Stimulated activated CD8-positive, alpha-beta memory T cell treated with anti-CD3 and anti-CD28 coated beads, Interleukin-15, amount 100 ng/mL, for 24 hours (primary cell): ENCODE measurements around the gene THEM5.

Experiments used
- DNase-seq: peaks from one replicate; pipeline ENCODE4 v3.0.0-alpha.2; 2020; ENCODE audit warnings: low read depth

Gene THEM5

GRCh38 chr1:151800830-151801229 is 52.7 kb downstream of the THEM5 start:
- DNase-seq: no peak

- no peak for DNase-seq
These were observed 54.1 kb downstream of the THEM5 start for GRCh38 chr1:151799179-151800022.

GRCh38 chr1:151798571-151798970 is 54.9 kb downstream of the THEM5 start:
- DNase-seq: no peak
